ENCODE data around the gene CFAP45.
A peak's percentile ranks its signal among the peaks of the same experiment; 100 is the strongest.

Gene CFAP45

DNA sequence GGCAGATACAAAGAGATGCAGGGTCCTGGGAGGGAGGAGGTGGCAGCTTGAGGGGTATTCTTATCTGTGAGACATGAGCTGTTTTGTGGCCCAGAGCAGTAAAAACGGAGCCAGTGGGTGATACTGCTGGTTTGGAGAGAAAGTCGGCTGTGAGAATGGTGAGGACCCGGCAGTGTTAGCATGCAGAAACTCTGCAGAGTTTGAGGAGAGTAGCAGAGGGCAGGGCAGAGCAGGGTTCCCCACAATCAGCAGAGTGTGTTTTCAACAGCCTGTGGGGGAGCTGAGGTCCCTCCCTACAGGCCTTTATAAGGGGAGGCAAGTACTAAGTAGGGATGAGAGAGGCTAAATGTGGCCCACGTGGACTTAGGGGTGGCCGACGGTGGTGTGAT lies 72.9 kb downstream of the CFAP45 start:
- H3K27ac Mint-ChIP-seq = peak overlapping the region in 1 of 3 experiments; percentile 51
- peaks cover 18% of the 10 kb centered on the region for H3K4me1 Mint-ChIP-seq
- H3K4me3 Mint-ChIP-seq = no peak overlapping the region
- H3K27me3 Mint-ChIP-seq (ENCODE audit: low read depth) = peaks cover 51% of the 10 kb centered on the region
- no peaks in the 10 kb centered on the region for H3K9me3 Mint-ChIP-seq
- TF ChIP-seq, protein P1, sequence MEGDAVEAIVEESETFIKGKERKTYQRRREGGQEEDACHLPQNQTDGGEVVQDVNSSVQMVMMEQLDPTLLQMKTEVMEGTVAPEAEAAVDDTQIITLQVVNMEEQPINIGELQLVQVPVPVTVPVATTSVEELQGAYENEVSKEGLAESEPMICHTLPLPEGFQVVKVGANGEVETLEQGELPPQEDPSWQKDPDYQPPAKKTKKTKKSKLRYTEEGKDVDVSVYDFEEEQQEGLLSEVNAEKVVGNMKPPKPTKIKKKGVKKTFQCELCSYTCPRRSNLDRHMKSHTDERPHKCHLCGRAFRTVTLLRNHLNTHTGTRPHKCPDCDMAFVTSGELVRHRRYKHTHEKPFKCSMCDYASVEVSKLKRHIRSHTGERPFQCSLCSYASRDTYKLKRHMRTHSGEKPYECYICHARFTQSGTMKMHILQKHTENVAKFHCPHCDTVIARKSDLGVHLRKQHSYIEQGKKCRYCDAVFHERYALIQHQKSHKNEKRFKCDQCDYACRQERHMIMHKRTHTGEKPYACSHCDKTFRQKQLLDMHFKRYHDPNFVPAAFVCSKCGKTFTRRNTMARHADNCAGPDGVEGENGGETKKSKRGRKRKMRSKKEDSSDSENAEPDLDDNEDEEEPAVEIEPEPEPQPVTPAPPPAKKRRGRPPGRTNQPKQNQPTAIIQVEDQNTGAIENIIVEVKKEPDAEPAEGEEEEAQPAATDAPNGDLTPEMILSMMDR (IDR thresholded peaks at IDR 0.05; ENCODE audit: unreplicated experiment in 3 of 3) = no peak
- H3K36me3 Mint-ChIP-seq (ENCODE audit: low read depth) = no peaks in the 10 kb centered on the region

DNA sequence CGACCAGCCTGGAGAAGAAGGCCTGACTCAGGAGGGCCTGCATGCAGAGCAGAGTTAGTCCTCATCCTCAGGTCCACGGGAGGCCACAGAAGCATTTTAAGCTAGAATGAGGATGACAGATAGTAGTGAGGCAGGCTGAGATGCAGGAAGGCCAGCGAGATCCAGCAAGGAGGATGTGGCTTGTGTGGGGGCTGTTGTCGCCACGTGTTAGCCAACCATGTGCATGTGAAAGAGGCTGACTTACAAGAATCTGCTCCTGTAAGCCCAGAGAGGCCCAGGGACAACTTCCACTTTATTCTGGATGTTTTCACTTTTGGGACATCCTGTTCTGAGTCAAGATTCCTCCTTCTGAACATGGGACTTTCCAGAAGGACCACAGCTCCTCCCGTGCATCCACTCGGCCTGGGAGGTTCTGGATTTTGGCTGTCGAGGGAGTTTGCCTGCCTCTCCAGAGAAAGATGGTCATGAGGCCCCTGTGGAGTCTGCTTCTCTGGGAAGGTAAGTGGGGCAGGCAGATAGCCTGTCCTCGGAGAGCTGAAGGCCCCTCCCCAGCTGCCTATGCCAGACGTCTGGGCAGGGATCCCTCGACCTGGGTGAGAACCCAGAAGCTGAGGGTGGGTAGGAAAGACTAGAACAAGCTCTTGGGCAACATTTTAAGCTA lies 73.4 kb downstream of the CFAP45 start, which contains the start of gene SLAMF8:
Gene SLAMF8 (plus strand): TSS at position 433 of the 661 bp plus-strand sequence. CDS start 26 bp downstream, at position 459.
- TF ChIP-seq, protein P1 (IDR thresholded peaks at IDR 0.05; ENCODE audit: unreplicated experiment in 3 of 3) = no peak
- peak within 1 kb of the TSS; percentile 30 to 85 (median 32) for H3K27ac Mint-ChIP-seq
- no peaks in the 10 kb centered on the region for H3K9me3 Mint-ChIP-seq
- H3K36me3 Mint-ChIP-seq (ENCODE audit: low read depth) = no peaks in the 10 kb centered on the region
- H3K4me3 Mint-ChIP-seq = no peak within 1 kb of the TSS
- peaks cover 56% of the 10 kb centered on the region for H3K27me3 Mint-ChIP-seq (ENCODE audit: low read depth)
- peaks cover 13% of the 10 kb centered on the region for H3K4me1 Mint-ChIP-seq

DNA sequence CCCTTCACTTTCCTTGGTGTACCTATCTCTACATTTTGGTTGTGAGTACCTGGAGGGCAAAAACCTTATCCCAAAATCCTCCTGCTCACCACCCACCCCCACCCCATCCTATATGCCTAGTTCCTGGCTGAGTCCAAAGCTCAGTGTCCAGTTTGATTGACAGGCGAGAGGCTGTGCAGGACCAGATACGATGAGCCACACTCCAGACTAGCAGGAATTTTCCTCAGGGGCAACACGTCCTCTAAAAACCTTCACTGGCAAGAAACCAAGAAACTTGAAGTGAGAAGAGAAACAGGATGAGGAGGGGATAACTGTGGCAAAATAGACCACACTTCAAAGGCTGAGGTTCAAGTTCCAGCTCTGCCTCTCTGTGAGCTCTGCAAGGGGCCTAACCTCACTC lies 74.4 kb downstream of the CFAP45 start:
- peaks cover 12% of the 10 kb centered on the region for H3K4me1 Mint-ChIP-seq
- H3K27me3 Mint-ChIP-seq (ENCODE audit: low read depth) = peaks cover 63% of the 10 kb centered on the region
- no peaks in the 10 kb centered on the region for H3K9me3 Mint-ChIP-seq
- peak overlapping the region; percentile 25 to 85 (median 32) for H3K27ac Mint-ChIP-seq
- no peak overlapping the region for H3K4me3 Mint-ChIP-seq
- TF ChIP-seq, protein P1 (IDR thresholded peaks at IDR 0.05; ENCODE audit: unreplicated experiment in 3 of 3) = no peak
- no peaks in the 10 kb centered on the region for H3K36me3 Mint-ChIP-seq (ENCODE audit: low read depth)

DNA sequence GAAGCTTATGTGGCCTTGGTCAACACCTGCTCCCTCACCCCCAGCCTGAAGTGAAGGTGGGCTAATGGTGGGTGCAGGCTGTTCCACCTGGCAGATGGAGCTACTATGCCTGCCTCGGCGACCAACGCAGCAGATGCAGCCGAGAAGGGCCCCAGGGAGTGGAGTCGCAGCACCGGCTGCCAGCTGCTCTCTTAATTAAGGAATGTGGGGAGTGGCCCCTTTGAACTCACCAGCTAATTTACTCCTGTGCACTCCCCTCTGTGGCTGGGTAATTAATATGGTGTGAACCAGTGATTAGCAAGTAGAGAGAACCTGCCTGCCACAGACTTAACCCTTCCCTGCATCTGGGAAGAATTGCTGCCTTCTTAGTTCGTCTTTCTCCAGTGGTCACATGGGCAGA lies 76.6 kb downstream of the CFAP45 start:
- no peaks in the 10 kb centered on the region for H3K36me3 Mint-ChIP-seq (ENCODE audit: low read depth)
- peaks cover 54% of the 10 kb centered on the region for H3K27me3 Mint-ChIP-seq (ENCODE audit: low read depth)
- TF ChIP-seq, protein P1 (IDR thresholded peaks at IDR 0.05; ENCODE audit: unreplicated experiment in 3 of 3) = no peak
- peak overlapping the region; percentile 68 to 96 (median 85) for H3K27ac Mint-ChIP-seq
- peaks cover 7% of the 10 kb centered on the region for H3K4me1 Mint-ChIP-seq
- no peaks in the 10 kb centered on the region for H3K9me3 Mint-ChIP-seq
- H3K4me3 Mint-ChIP-seq = peak overlapping the region in 1 of 3 experiments; percentile 27

Measured in nephron (organoid).